ENCODE measurements around the gene CDK14. TPM values are rescaled to one million over a fixed set of nuclear protein-coding genes. Genes with fewer than 3 reads are reported as not detected.
A peak's percentile ranks its signal among the peaks of the same experiment; 100 is the strongest.

CDK14 gene
- total RNA-seq, 1 donor from 2014 or later, result 52.3 TPM

GRCh38 chr7:90948085-90948484 is 352.0 kb downstream of the CDK14 start:
- no peaks in the 10 kb centered on the region for H3K36me3 ChIP-seq
- Mint-ChIP-seq H3K36me3 (peaks cover 20% of the 10 kb centered on the region), H3K9me3 (peaks cover 3% of the 10 kb centered on the region), H3K27me3 (ENCODE audit: insufficient read depth, low read depth) (no peaks in the 10 kb centered on the region), H3K4me3 (no peak overlapping the region), H3K4me1 (peaks cover 45% of the 10 kb centered on the region), H3K27ac (no peak overlapping the region)
- H3F3A ChIP-seq (ENCODE audit: low read depth), result peaks cover 20% of the 10 kb centered on the region
- no peak overlapping the region for H3K4me3 ChIP-seq
- no peak overlapping the region for H2AFZ ChIP-seq (replicated peaks)
- H3K27me3 ChIP-seq, result no peaks in the 10 kb centered on the region
- no peak for DNase-seq (ENCODE audit: low spot score)
- H3K79me2 ChIP-seq (ENCODE audit: low read depth), result no peaks in the 10 kb centered on the region
- no peaks in the 10 kb centered on the region for H3K9me3 ChIP-seq (ENCODE audit: low read depth)
- TF ChIP-seq, protein P1, sequence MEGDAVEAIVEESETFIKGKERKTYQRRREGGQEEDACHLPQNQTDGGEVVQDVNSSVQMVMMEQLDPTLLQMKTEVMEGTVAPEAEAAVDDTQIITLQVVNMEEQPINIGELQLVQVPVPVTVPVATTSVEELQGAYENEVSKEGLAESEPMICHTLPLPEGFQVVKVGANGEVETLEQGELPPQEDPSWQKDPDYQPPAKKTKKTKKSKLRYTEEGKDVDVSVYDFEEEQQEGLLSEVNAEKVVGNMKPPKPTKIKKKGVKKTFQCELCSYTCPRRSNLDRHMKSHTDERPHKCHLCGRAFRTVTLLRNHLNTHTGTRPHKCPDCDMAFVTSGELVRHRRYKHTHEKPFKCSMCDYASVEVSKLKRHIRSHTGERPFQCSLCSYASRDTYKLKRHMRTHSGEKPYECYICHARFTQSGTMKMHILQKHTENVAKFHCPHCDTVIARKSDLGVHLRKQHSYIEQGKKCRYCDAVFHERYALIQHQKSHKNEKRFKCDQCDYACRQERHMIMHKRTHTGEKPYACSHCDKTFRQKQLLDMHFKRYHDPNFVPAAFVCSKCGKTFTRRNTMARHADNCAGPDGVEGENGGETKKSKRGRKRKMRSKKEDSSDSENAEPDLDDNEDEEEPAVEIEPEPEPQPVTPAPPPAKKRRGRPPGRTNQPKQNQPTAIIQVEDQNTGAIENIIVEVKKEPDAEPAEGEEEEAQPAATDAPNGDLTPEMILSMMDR (IDR thresholded peaks at IDR 0.05), result no peak
- TF ChIP-seq EZH2phosphoT487 (IDR thresholded peaks at IDR 0.05) (no peak), EZH2 (IDR thresholded peaks at IDR 0.05) (no peak)
- H3K27ac ChIP-seq, result no peak overlapping the region
- H3K4me1 ChIP-seq, result peaks cover 34% of the 10 kb centered on the region
- H3K9ac ChIP-seq, result no peak overlapping the region
- no peaks in the 10 kb centered on the region for H4K20me1 ChIP-seq (ENCODE audit: low read depth)
- no peak overlapping the region for H3K4me2 ChIP-seq

GRCh38 chr7:90951229-90951628 is 355.1 kb downstream of the CDK14 start:
- Histone ChIP-seq H3F3A (ENCODE audit: low read depth) (peaks cover 20% of the 10 kb centered on the region), H3K27me3 (no peaks in the 10 kb centered on the region), H3K9ac (no peak overlapping the region), H4K20me1 (ENCODE audit: low read depth) (no peaks in the 10 kb centered on the region), H3K9me3 (ENCODE audit: low read depth) (no peaks in the 10 kb centered on the region), H3K4me3 (no peak overlapping the region), H3K36me3 (no peaks in the 10 kb centered on the region), H3K79me2 (ENCODE audit: low read depth) (no peaks in the 10 kb centered on the region), H3K4me2 (peak overlapping the region; percentile 91), H2AFZ (replicated peaks) (no peak overlapping the region), H3K4me1 (peaks cover 54% of the 10 kb centered on the region), H3K27ac (peak overlapping the region; percentile 91)
- TF ChIP-seq EZH2 (IDR thresholded peaks at IDR 0.05) (no peak), EZH2phosphoT487 (IDR thresholded peaks at IDR 0.05) (no peak)
- TF ChIP-seq, protein P1 (IDR thresholded peaks at IDR 0.05), result no peak
- no peak for DNase-seq (ENCODE audit: low spot score)
- no peaks in the 10 kb centered on the region for H3K9me3 Mint-ChIP-seq
- H3K27me3 Mint-ChIP-seq (ENCODE audit: insufficient read depth, low read depth), result no peaks in the 10 kb centered on the region
- H3K27ac Mint-ChIP-seq, result peak overlapping the region; percentile 99
- no peak overlapping the region for H3K4me3 Mint-ChIP-seq
- peaks cover 52% of the 10 kb centered on the region for H3K4me1 Mint-ChIP-seq
- peaks cover 17% of the 10 kb centered on the region for H3K36me3 Mint-ChIP-seq

DNA sequence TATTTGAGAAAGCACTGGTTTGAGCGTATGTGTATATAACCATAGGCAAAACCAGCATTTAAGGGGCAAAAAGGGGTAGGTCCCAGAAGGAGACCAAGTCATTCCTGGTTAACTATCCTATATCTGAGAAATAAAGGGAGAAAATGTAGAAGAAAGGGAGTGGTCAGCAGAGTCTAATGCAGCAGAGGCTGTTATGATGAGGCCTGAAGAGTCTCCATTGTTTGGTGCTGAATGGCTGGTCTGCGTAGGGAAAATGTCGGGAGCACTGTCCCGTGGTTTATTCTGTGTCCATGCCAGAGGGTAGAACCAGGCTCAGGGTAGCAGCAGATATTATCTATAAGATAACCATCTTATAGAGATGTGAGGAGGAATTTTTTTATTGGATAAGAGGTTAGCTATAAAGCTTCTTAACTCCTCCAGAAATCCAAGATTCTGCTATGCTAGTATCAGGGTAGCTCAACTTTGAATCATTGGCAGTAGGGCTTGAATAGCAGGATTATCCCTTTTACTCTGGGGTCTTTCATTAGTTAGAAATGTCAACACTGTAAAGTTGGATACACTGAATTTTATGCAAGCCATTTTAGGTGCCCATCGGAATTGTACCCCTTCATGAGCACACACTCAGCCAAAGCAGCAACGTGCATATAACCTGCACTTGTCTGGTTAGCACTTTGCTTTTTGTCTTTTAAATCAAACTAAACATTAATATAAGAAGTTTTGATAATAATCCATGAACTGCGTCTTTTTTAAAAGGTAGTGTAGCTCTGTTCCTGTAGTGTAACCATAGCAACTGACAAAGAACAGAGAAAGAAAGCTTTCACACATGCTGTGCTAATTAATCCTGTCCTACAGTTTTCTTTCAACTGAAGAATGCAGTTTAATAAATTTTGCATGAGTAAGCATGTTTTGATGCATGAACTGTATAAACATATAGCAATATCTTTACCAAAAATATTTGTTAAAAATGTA is 356.1 kb downstream of the CDK14 start:
- Mint-ChIP-seq H3K36me3 (peaks cover 15% of the 10 kb centered on the region), H3K27ac (peak overlapping the region; percentile 99), H3K4me3 (peak overlapping the region; percentile 68), H3K27me3 (ENCODE audit: insufficient read depth, low read depth) (no peaks in the 10 kb centered on the region), H3K9me3 (no peaks in the 10 kb centered on the region), H3K4me1 (peaks cover 42% of the 10 kb centered on the region)
- Histone ChIP-seq H3K4me3 (peak overlapping the region; percentile 44), H3K4me1 (peaks cover 45% of the 10 kb centered on the region), H3K79me2 (ENCODE audit: low read depth) (no peaks in the 10 kb centered on the region), H3K27me3 (no peaks in the 10 kb centered on the region), H3K9me3 (ENCODE audit: low read depth) (no peaks in the 10 kb centered on the region), H3K36me3 (no peaks in the 10 kb centered on the region), H3K4me2 (peak overlapping the region; percentile 91), H3K27ac (peak overlapping the region; percentile 91), H3F3A (ENCODE audit: low read depth) (peaks cover 13% of the 10 kb centered on the region), H4K20me1 (ENCODE audit: low read depth) (no peaks in the 10 kb centered on the region), H3K9ac (no peak overlapping the region), H2AFZ (replicated peaks) (no peak overlapping the region)
- peak; percentile 78 for TF ChIP-seq EZH2phosphoT487 (IDR thresholded peaks at IDR 0.05)
- TF ChIP-seq, protein P1 (IDR thresholded peaks at IDR 0.05), result no peak
- DNase-seq (ENCODE audit: low spot score), result peak; percentile 78
